ENCODE results near the gene SETDB2. TPM values are rescaled to one million over a fixed set of nuclear protein-coding genes. Genes with fewer than 3 reads are reported as not detected.

Gene SETDB2
- total and polyA plus RNA-seq, 10 of the 15 experiments (the other 5 are each of a cell fraction or from before 2014, with no cell fraction given), result 1.2 to 10.0 (median 7.4) TPM

DNA sequence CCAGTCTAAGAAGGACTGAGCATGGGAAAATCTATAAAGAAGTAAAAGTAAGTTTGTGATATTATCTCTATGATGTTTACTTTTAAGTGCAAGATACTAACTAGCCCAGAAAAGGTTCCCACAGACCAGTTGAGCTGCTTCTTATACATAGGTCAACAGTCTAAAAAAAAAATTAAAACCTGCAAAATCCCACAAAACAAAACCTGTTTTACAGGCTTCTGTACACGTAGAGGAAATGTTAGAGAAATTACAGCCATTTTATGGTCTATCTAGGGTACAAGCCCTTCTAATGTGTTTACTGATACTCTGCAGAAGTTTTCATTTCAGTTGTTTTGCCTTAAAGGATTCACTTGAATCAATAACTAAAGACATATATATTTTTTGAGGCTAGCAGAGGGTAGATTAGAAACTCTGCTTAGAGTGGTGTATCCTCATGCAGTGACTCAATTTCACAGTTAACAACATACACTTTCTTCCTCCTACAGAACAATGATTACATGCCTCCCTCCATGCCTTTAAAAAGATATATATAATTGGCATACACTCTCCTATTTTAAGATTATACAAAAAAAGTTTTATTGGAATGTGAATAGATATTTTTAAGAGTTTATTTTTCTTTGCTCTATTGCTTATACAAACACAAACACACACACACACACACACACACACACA, 44.1 kb upstream of the SETDB2 start:
- no TSS peak for BruUV-seq (replicated peaks)
- no peak overlapping the region for H3K4me3 ChIP-seq
- POLR2A ChIA-PET, result no interaction called here
- H3K27me3 ChIP-seq (replicated peaks in 1 of 2; ENCODE audit: control insufficient read depth in 2 of 2, insufficient read depth in 2 of 2, low read length in 1 of 2), result no peaks in the 10 kb centered on the region; a peak in 1 of 4 replicates
- DNase-seq (ENCODE audit: low read depth, low spot score), result no peak
- no peaks in the 10 kb centered on the region; the same call in none of the 3 replicates for H3K9me3 ChIP-seq (replicated peaks; ENCODE audit: control insufficient read depth, insufficient read depth, low read length)
- ATAC-seq, result no peak
- H3K79me2 ChIP-seq (ENCODE audit: control insufficient read depth, insufficient read depth, low read length), result no peaks in the 10 kb centered on the region
- SMC1A ChIA-PET (ENCODE audit: uncharacterized antibody, unreplicated experiment), result no interaction called here
- TF ChIP-seq SREBF1 (IDR thresholded peaks at IDR 0.05; ENCODE audit: low read length) (no peak), ZSCAN29 (IDR thresholded peaks at IDR 0.05) (no peak), KAT2A (conservative IDR thresholded peaks at IDR 0.05; ENCODE audit: control insufficient read depth, low read depth, low read length) (no peak), SIN3A (IDR thresholded peaks at IDR 0.05; ENCODE audit: low read depth, low read length) (no peak), ESRRA (IDR thresholded peaks at IDR 0.05; ENCODE audit: low read length) (no peak)
- H3K9ac ChIP-seq (ENCODE audit: control insufficient read depth, insufficient read depth, low read length), result no peak overlapping the region
- H3K27ac ChIP-seq (ENCODE audit: control insufficient read depth, insufficient read depth), result no peak overlapping the region
- RAD21 ChIA-PET (ENCODE audit: unreplicated experiment), result no interaction called here
- no peaks in the 10 kb centered on the region for H3K36me3 ChIP-seq (ENCODE audit: control insufficient read depth in 2 of 2, insufficient read depth in 2 of 2, low read length in 1 of 2)
- H3K4me1 ChIP-seq (ENCODE audit: control insufficient read depth, insufficient read depth, low read length), result no peaks in the 10 kb centered on the region
- no peak overlapping the region for H2AFZ ChIP-seq (ENCODE audit: control insufficient read depth, low read depth, low read length)
- in situ Hi-C loops (cut with MboI) (no loop called here), intact Hi-C loops (cut with micrococcal nuclease; ENCODE audit: unreplicated experiment) (no loop called here)
- 50% methylated on average over 1 of the region's 1 CpG for WGBS (ENCODE audit: insufficient coverage, insufficient replicate concordance, low lambda C conversion rate, missing lambda C conversion rate)
- no peak overlapping the region for H3K4me2 ChIP-seq (ENCODE audit: control insufficient read depth, insufficient read depth)
- no peak for FAIRE-seq
- CTCF ChIA-PET, result no interaction called here
- no peaks in the 10 kb centered on the region for H4K20me1 ChIP-seq (ENCODE audit: control insufficient read depth, insufficient read depth)

All from GM12878 (cell line).